DOHH2 (cell line): ENCODE results near the gene RGS4.

Experiments
- EZH2phosphoT487 ChIP-seq: fragments of 200-600 bp; sonication (generic); IDR thresholded peaks from 2 replicates; pipeline ENCODE4 v1.6.1; 2017; ENCODE audit warnings: borderline replicate concordance, mild to moderate bottlenecking, antibody characterized with exemption, low read length, moderate library complexity, mixed read lengths
- TF ChIP-seq, protein P1 (sequence below): fragments of 200-600 bp; sonication (generic); IDR thresholded peaks from one replicate; pipeline ENCODE4 v1.5.1; 2014; ENCODE audit warnings: antibody characterized with exemption, mild to moderate bottlenecking, low read depth, low read length; ENCODE audit not compliant: poor library complexity, severe bottlenecking

- TF ChIP-seq, protein P1, sequence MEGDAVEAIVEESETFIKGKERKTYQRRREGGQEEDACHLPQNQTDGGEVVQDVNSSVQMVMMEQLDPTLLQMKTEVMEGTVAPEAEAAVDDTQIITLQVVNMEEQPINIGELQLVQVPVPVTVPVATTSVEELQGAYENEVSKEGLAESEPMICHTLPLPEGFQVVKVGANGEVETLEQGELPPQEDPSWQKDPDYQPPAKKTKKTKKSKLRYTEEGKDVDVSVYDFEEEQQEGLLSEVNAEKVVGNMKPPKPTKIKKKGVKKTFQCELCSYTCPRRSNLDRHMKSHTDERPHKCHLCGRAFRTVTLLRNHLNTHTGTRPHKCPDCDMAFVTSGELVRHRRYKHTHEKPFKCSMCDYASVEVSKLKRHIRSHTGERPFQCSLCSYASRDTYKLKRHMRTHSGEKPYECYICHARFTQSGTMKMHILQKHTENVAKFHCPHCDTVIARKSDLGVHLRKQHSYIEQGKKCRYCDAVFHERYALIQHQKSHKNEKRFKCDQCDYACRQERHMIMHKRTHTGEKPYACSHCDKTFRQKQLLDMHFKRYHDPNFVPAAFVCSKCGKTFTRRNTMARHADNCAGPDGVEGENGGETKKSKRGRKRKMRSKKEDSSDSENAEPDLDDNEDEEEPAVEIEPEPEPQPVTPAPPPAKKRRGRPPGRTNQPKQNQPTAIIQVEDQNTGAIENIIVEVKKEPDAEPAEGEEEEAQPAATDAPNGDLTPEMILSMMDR, result no peak
- no peak for TF ChIP-seq EZH2phosphoT487
Observed at GRCh38 chr1:163054181-163054591, 15.0 kb upstream of the RGS4 start.
